HepG2 (cell line): Measurements from ENCODE around the gene DEPDC1. TPM values are rescaled to one million over a fixed set of nuclear protein-coding genes. Genes with fewer than 3 reads are reported as not detected.

Experiments used
- ATAC-seq: fragments of 200-7000 bp; cut with Tn5 transposase; 3 replicates; pipeline ENCODE4 v1.9.1; 2020; ENCODE audit warnings: mild to moderate bottlenecking, moderate library complexity
- BruUV-seq: library from RNA; stranded (reverse); fragments of 400-500 nt; replicated peaks from 2 replicates; lab custom pipeline; 2021; lab: Mats Ljungman, UMichigan
- CTCF ChIA-PET: fragments of 300-600 bp; formaldehyde crosslinking; extraction: SDS; loops from one replicate; lab custom pipeline; 2021; ENCODE audit warnings: low total read pairs, inconsistent platforms, low intra/inter-chr PET ratio; lab: Yijun Ruan, JAX
- POLR2A ChIA-PET: fragments of 350-600 bp; sonication (Branson Sonifier 250); formaldehyde crosslinking; loops from one replicate; lab custom pipeline; 2020; ENCODE audit warnings: antibody characterized with exemption, inconsistent platforms; lab: Yijun Ruan, JAX
- DNase-seq: peaks from one replicate; pipeline ENCODE4 v3.0.0-alpha.2; 2015; ENCODE audit warnings: low spot score
- FAIRE-seq: peaks from 3 replicates; lab custom pipeline; 2011; peaks lifted over from hg19 to GRCh38; lab: Jason Lieb, UNC
- H2AFZ ChIP-seq: one replicate; pipeline ENCODE4 v1.6.1; 2011; ENCODE audit warnings: low read length, inconsistent platforms
- H3K27ac ChIP-seq: fragments of 300-600 bp; 3 replicates; pipeline ENCODE4 v1.8.0; 2011; ENCODE audit warnings: mixed run types, mild to moderate bottlenecking, mixed read lengths, low read length, inconsistent platforms; ENCODE audit not compliant: insufficient read depth; ENCODE audit errors: extremely low read length
- H3K27me3 ChIP-seq, 2 experiments: fragments of 200-600 bp in 1 of 2; 2 replicates in 1 of 2; 3 replicates in 1 of 2; pipeline versions ENCODE4 v1.6.0 to v1.8.0; 2011; ENCODE audit warnings: low read length in 2 of 2, mild to moderate bottlenecking in 2 of 2, moderate library complexity in 2 of 2, inconsistent platforms in 1 of 2; ENCODE audit not compliant: insufficient read depth in 2 of 2, control insufficient read depth in 1 of 2
- H3K36me3 ChIP-seq, 2 experiments: fragments of 200-600 bp in 1 of 2; replicated peaks in 1 of 2; 2 replicates in 1 of 2; 3 replicates in 1 of 2; pipeline versions ENCODE4 v1.5.1 to v1.8.0; 2011; ENCODE audit warnings: low read length in 2 of 2, inconsistent platforms in 1 of 2; ENCODE audit not compliant: insufficient read depth in 2 of 2, control insufficient read depth in 1 of 2
- H3K4me1 ChIP-seq: 2 replicates; pipeline ENCODE4 v1.5.1; 2012; ENCODE audit warnings: low read length, inconsistent platforms; ENCODE audit not compliant: insufficient read depth
- H3K4me2 ChIP-seq: 2 replicates; pipeline ENCODE4 v1.6.0; 2011; ENCODE audit warnings: low read depth, low read length, inconsistent platforms
- H3K4me3 ChIP-seq, 3 experiments: fragments of 200-600 bp in 1 of 3; sonication (generic), shearing (Covaris generic) in 1 of 3; replicated peaks in 1 of 3; 2 replicates each; pipeline ENCODE4 v1.5.1; 2011 to 2016; ENCODE audit warnings: low read length in 3 of 3, inconsistent platforms in 2 of 3, low read depth in 2 of 3, mild to moderate bottlenecking in 2 of 3, control low read depth in 1 of 3, mixed read lengths in 1 of 3; ENCODE audit not compliant: insufficient read depth in 1 of 3
- H3K79me2 ChIP-seq: one replicate; pipeline ENCODE4 v1.6.1; 2011; ENCODE audit warnings: low read length, inconsistent platforms; ENCODE audit not compliant: insufficient read depth
- H3K9ac ChIP-seq: 2 replicates; pipeline ENCODE4 v1.6.0; 2011; ENCODE audit warnings: mild to moderate bottlenecking, low read depth, low read length, inconsistent platforms; ENCODE audit not compliant: insufficient read depth
- H3K9me3 ChIP-seq: 2 replicates; pipeline ENCODE4 v1.5.1; 2012; ENCODE audit warnings: mild to moderate bottlenecking, low read length
- H4K20me1 ChIP-seq: 2 replicates; pipeline ENCODE4 v1.6.0; 2011; ENCODE audit warnings: inconsistent platforms, mild to moderate bottlenecking, low read length, moderate library complexity; ENCODE audit not compliant: insufficient read depth
- BORCS8-MEF2B ChIP-seq: sonication (generic); formaldehyde crosslinking; IDR thresholded peaks from 2 replicates; pipeline ENCODE4 v1.8.0; 2022; ENCODE audit warnings: mild to moderate bottlenecking, missing genetic modification reagents
- CTCF ChIP-seq: sonication (generic); formaldehyde crosslinking; IDR thresholded peaks from 2 replicates; pipeline ENCODE4 v1.5.0; 2020; ENCODE audit warnings: mild to moderate bottlenecking, missing genetic modification reagents, moderate library complexity
- DPF2 ChIP-seq: sonication (generic); formaldehyde crosslinking; IDR thresholded peaks from 2 replicates; pipeline ENCODE4 v1.4.0; 2020; ENCODE audit warnings: mild to moderate bottlenecking, low read depth, missing genetic modification reagents, borderline replicate concordance
- DRAP1 ChIP-seq: IDR thresholded peaks from 2 replicates; pipeline ENCODE4 v1.6.1; 2016; ENCODE audit warnings: missing genetic modification reagents, missing compliant biosample characterization
- PBX3 ChIP-seq: sonication (generic); formaldehyde crosslinking; IDR thresholded peaks from 2 replicates; pipeline ENCODE4 v1.8.1; 2023; ENCODE audit warnings: missing genetic modification reagents, inconsistent platforms, borderline replicate concordance
- RAD51 ChIP-seq: fragments of 450-650 bp; IDR thresholded peaks from 2 replicates; pipeline ENCODE4 v1.6.1; 2016; ENCODE audit warnings: borderline replicate concordance
- SMAD3 ChIP-seq: sonication (generic); formaldehyde crosslinking; IDR thresholded peaks from 2 replicates; pipeline ENCODE4 v1.4.0; 2020; ENCODE audit warnings: missing genetic modification reagents
- ZNF343 ChIP-seq: sonication (generic); formaldehyde crosslinking; IDR thresholded peaks from 2 replicates; pipeline ENCODE4 v1.4.0; 2020; ENCODE audit warnings: mild to moderate bottlenecking, missing genetic modification reagents
- ZNF512 ChIP-seq: sonication (generic); formaldehyde crosslinking; IDR thresholded peaks from 2 replicates; pipeline ENCODE4 v1.4.0; 2020; ENCODE audit warnings: mild to moderate bottlenecking, missing genetic modification reagents
- ZNF646 ChIP-seq: sonication (generic); formaldehyde crosslinking; IDR thresholded peaks from 2 replicates; pipeline ENCODE4 v1.9.0; 2021; ENCODE audit warnings: mild to moderate bottlenecking, missing genetic modification reagents
- ZNF691 ChIP-seq: sonication (generic); formaldehyde crosslinking; IDR thresholded peaks from 2 replicates; pipeline ENCODE4 v1.4.0; 2020; ENCODE audit warnings: missing genetic modification reagents, low read depth, mild to moderate bottlenecking, borderline replicate concordance
- ZNF772 ChIP-seq: sonication (generic); formaldehyde crosslinking; IDR thresholded peaks from 2 replicates; pipeline ENCODE4 v1.5.0; 2020; ENCODE audit warnings: mild to moderate bottlenecking, missing genetic modification reagents
- WGBS: methylation state at CpG from one replicate; pipeline ENCODE4 v1.1.6; 2017; ENCODE audit warnings: low lambda C conversion rate; 5-methylcytosine and 5-hydroxymethylcytosine counted together
- in situ Hi-C: cut with HindIII; loops from 2 replicates; pipeline ENCODE4 v1.10.0; 2017; ENCODE audit warnings: low pct_unique_long_range_greater_than_20kb; ENCODE audit not compliant: extremely low pct_ligation_motif_present
- intact Hi-C: fragments of 100-400 bp; cut with micrococcal nuclease; formaldehyde crosslinking; loops from one replicate; pipeline ENCODE4 v1.10.0; 2022; ENCODE audit not compliant: unreplicated experiment
- polyA plus RNA-seq, 8 experiments: library from polyadenylated mRNA; depleted of rRNA in 3 of 8; stranded (reverse) in 7 of 8; unstranded in 1 of 8; fragments of >200 nt; fragmentation: Illumina TruSeq in 4 of 8; extraction: Trizol in 4 of 8; gene quantifications; 2 replicates each; pipeline versions ENCODE4 v1.2.1 to v1.2.3, GENCODE V29; 2011 to 2016; ENCODE audit warnings: low read depth in 4 of 8, missing spikeins in 1 of 8, mixed read lengths in 1 of 8; ENCODE audit not compliant: insufficient read depth in 1 of 8
- total RNA-seq, 5 experiments: library from RNA; depleted of rRNA; stranded (reverse); fragments of >200 nt; fragmentation: Illumina TruSeq; extraction: Trizol; gene quantifications; 2 replicates each; pipeline ENCODE4 v1.2.3, GENCODE V29; 2016; ENCODE audit warnings: low read depth in 1 of 5

The DEPDC1 gene
- total and polyA plus RNA-seq, 2 of the 13 experiments (the other 11 are each of a cell fraction or from before 2014, with no cell fraction given) = 7.0 to 20.2 TPM

GRCh38 chr1:68506386-68506785, 9.5 kb upstream of the DEPDC1 start:
- DNase-seq (no peak), FAIRE-seq (no peak), ATAC-seq (no peak)
- in situ Hi-C loops = no loop called here
- no peak overlapping the region for H2AFZ ChIP-seq
- 11% methylated on average over 3 of the region's 3 CpGs for WGBS
- H3K9me3 ChIP-seq = peaks cover 5% of the 10 kb centered on the region
- BruUV-seq = no TSS peak
- H3K27ac ChIP-seq = no peak overlapping the region
- H3K36me3 ChIP-seq = no peaks in the 10 kb centered on the region
- no peak overlapping the region for H3K9ac ChIP-seq
- H3K79me2 ChIP-seq = no peaks in the 10 kb centered on the region
- H4K20me1 ChIP-seq = no peaks in the 10 kb centered on the region
- H3K4me2 ChIP-seq = no peak overlapping the region
- H3K4me1 ChIP-seq = no peaks in the 10 kb centered on the region
- intact Hi-C loops = no loop called here
- H3K27me3 ChIP-seq = no peaks in the 10 kb centered on the region
- CTCF ChIA-PET = no interaction called here
- POLR2A ChIA-PET = no interaction called here
- H3K4me3 ChIP-seq = no peak overlapping the region
- TF ChIP-seq BORCS8-MEF2B (CRISPR knock-in tag) (no peak), DRAP1 (CRISPR knock-in tag) (no peak), RAD51 (no peak), ZNF691 (no peak), PBX3 (CRISPR knock-in tag) (no peak), SMAD3 (CRISPR knock-in tag) (no peak), ZNF646 (CRISPR knock-in tag) (no peak), ZNF343 (CRISPR knock-in tag) (no peak), ZNF772 (CRISPR knock-in tag) (no peak), ZNF512 (CRISPR knock-in tag) (no peak), CTCF (CRISPR knock-in tag) (no peak), DPF2 (CRISPR knock-in tag) (no peak)
